Uterus (tissue), 2 donors: ENCODE results near the gene PRPS2.

Experiments
- CTCF ChIP-seq, 4 experiments: fragments of 200-600 bp in 2 of 4; fragments of 450-650 bp in 2 of 4; sonication (generic) in 2 of 4; IDR thresholded peaks; one replicate each; pipeline ENCODE4 v1.5.1; 2016 to 2019; ENCODE audit warnings: antibody characterized with exemption in 4 of 4, mild to moderate bottlenecking in 2 of 4, moderate library complexity in 1 of 4
- POLR2A ChIP-seq, 2 donors: fragments of 450-650 bp; IDR thresholded peaks; one replicate each; pipeline ENCODE4 v1.6.1; 2016; ENCODE audit warnings: antibody characterized with exemption in 2 of 2, mild to moderate bottlenecking in 1 of 2, moderate library complexity in 1 of 2

- TF ChIP-seq CTCF (IDR thresholded peaks at IDR 0.05): no peak
- no peak for TF ChIP-seq POLR2A (IDR thresholded peaks at IDR 0.05)
Measured at GRCh38 chrX:12794654-12795053, 3.4 kb downstream of the PRPS2 start.
